EH (cell line): ENCODE results near the gene LDHB.
A peak's percentile ranks its signal among the peaks of the same experiment; 100 is the strongest.
"Not testable (repeated sequence)": the region's sequence is repeated elsewhere in the genome, so short reads cannot be mapped to it uniquely, and the experiment has no call there.

Experiments used
- DNase-seq: peaks from one replicate; pipeline ENCODE4 v3.0.0-alpha.2; 2015; ENCODE audit warnings: low read depth

Gene LDHB

DNA sequence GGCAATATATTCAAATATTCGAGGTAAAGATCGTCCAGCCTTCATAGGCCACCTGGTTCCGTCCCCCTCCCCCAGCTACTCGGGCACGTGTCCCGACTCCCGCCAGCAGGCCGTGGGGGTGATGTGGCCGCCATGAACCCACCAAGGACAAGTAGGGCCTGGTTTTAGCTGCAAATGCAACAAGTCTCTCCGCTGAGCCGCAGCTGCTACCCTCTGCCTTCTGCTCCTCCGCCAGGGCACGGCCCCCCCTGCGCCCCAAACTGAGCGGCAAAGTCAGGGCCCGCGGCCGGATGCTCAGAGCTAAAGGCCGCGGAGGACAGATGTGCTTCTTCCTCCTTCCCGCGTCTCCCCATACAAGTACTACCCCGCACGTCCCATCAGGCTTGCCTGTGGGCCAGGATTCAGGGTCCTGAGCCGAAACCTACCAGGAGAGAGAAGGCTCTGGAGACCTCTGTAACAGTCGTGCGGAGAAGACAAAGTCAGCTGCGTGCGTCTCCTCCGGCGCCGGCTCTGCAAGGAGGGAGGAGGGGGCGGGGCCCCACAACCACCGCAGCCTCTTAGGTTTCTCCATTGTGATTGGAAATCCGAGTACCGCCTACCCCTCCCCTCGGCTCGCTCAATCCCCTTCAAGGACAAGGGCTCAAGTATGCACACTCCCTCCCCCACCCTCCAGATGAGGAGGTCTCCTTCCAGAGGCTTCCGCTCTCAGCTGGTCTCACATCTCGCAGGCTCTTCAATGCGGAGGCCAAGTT, at the start of gene LDHB:
LDHB (minus strand) TSS at position 517 of the 752 bp plus-strand sequence. CDS start 3,171 bp downstream, outside the sequence.
- DNase-seq, result peak; percentile 96

GRCh38 chr12:21704847-21705246, 47.2 kb upstream of the LDHB start:
- DNase-seq, result no peak

GRCh38 chr12:21699851-21700250, 42.2 kb upstream of the LDHB start:
- DNase-seq, result no peak

DNA sequence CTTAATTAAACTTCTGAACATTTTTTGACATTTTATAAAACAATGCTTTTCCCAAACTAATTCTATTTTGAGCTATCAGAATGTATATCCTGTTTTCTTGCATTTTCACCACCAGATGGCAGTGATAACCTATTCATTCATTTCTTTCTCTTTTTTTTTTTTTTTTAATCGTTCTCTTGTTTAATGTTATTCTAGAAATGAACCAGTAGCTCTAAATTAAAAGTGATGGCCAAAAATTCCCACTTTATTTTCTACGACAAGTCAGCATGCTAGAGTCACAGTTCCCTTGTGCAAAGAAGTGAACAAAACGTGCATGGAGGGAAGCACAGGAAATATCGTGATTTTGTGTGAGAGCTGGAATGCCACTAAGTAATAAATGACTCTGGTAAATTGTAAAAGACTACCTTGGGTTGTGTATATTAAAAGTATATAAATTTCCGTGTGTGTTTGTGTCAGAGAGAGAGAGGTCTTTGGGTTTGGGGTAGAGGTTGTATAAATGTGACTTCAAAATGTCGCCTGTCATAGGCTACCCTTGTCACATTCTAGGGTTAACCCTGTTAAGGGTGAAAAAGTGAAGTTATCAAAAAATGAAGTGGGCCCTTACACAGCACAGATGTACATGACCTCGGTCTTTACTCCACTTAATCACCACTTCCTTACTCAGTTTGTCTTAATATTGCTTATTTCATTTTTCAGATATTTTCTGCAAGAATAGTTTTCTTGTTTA, 40.4 kb upstream of the LDHB start:
- peak; percentile 65 for DNase-seq

GRCh38 chr12:21696625-21697024, 39.0 kb upstream of the LDHB start:
- peak; percentile 48 for DNase-seq

- DNase-seq, result peak; percentile 86
Measured at GRCh38 chr12:21695986-21696385, 38.3 kb upstream of the LDHB start.

DNA sequence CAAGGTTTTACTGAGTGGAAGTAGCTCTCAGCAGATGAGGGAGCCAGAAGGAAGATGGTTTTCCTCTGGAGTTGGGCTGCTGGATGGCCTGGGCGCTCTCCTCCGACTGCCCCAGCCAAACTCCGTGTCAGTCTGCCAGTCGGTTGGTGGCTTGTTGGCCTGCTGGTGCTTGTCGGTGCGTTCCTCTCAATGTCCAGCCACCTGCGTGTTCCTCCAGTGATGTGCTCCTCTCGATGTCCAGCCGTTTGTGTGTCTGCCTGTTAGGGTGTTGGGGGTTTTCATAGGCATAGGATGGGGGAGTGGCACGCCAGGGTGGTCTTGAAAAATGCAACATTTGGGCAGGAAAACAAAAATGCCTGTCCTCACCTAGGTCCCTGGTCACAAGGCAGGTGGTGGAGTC, 37.0 kb upstream of the LDHB start:
- no peak for DNase-seq

GRCh38 chr12:21691515-21691914, 33.9 kb upstream of the LDHB start:
- DNase-seq, result no peak

DNA sequence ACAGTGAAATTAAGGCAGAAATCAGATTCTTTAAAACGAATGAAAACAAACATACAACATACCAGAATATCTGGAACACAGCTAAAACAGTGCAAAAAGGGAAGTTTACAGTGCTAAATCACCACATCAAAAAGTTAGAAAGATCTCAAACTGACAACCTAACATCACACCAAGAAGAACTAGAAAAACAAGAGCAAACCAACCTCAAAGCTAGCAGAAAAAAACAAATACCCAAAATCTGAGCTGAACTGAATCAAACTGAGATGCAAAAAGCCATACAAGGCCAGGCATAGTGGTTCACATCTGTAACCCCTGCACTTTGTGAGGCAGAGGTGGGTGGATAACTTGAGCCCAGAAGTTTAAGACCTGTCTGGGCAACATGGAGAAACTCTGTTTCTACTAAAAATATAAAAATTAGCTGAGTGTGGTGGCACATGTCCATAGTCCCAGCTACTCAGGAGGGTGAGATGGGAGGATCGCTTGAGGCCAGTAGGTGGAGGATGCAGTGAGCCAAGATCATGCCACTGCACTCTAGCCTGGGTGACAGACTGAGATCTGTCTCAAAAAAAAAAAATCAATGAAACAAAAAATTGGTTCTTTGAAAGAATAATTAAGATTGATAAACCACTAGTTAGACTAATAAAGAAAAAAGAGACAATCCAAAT, 33.2 kb upstream of the LDHB start:
- no peak for DNase-seq

- DNase-seq, result no peak
Measured at GRCh38 chr12:21683115-21683514, 25.5 kb upstream of the LDHB start.

GRCh38 chr12:21678959-21679358, 21.3 kb upstream of the LDHB start:
- DNase-seq, result no peak

DNA sequence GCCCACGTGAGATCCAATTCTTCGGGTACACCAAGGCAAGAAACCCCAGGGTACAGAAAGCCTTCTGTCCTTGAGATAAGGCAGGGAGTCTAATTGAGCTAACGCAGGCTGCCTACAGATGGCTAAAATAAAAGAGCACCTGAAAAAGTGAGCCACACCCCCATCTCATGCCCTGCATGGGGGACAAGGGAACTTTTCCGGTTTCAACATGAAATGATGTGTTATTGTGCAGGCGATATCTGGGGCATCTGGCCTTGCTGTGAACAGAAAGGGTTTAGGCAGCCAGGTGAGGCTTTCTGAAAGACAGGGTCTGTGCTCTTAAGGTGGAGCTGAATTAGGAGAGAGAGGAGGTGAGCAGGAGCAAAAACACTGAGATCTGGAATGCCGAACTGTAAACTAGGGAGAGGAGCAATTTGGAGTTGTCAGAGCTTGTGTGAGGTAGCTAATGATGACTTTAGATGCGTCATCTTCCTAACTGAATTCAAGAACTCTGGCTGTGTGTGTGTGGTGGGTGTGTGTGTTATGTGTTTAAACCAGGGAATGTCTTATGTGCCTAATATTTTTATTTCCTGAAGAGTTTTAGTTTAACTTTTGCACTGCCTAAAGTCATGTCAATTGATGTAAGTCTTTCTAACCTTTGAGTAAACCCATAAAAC, 20.1 kb upstream of the LDHB start:
- no peak for DNase-seq

GRCh38 chr12:21677204-21677603, 19.6 kb upstream of the LDHB start:
- no peak for DNase-seq

- DNase-seq, result no peak
Measured at GRCh38 chr12:21676776-21677175, 19.1 kb upstream of the LDHB start.

GRCh38 chr12:21675641-21676040, 18.0 kb upstream of the LDHB start:
- DNase-seq, result no peak

GRCh38 chr12:21675096-21675495, 17.5 kb upstream of the LDHB start:
- no peak for DNase-seq

GRCh38 chr12:21673830-21674552, 16.3 kb upstream of the LDHB start:
- DNase-seq, result not testable (repeated sequence)

GRCh38 chr12:21672146-21672545, 14.5 kb upstream of the LDHB start:
- DNase-seq, result no peak

GRCh38 chr12:21666722-21667121, 9.1 kb upstream of the LDHB start:
- DNase-seq, result peak; percentile 13

DNA sequence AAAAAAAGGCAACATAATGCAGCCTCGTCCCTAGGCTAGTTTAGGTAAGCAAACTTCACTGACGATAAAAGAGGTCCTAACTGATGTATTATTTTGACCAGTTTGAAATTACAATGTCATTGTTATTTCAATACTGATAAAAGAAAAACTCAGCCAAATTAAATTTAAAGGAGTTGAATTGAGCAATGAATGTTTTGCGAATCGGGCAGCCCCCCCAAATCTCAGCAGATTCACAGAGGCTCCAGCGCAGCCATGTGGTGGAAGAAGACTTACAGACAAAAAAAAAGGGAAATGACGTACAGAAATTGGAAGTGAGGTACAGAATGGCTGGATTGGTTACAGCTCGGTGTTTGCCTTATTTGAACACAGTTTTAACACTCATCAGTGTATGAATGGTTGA, 8.2 kb upstream of the LDHB start:
- no peak for DNase-seq

DNA sequence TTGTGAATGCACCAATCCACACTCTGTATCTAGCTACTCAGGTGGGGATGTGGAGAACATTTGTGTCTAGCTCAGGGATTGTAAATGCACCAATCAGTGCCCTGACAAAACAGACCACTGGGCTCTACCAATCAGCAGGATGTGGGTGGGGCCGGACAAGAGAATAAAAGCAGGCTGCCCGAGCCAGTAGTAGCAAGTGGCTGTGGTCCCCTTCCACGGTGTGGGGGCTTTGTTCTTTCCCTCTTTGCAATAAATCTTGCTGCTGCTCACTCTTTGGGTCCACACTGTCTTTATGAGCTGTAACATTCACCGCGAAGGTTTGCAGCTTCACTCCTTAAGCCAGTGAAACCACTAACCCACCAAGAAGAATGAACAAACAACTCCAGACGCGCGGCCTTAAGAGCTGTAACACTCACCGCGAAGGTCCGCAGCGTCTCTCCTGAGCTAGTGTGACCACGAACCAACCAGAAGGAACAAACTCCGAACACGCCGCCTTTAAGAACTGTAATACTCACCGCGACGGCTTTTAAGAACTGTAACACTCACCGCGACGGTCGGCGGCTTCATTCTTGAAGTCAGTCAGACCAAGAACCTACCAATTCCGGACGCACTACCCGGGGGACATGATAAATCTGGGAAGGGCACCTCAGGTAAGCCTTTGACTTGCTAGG, 4.6 kb upstream of the LDHB start:
- no peak for DNase-seq
